Measurements from ENCODE around the gene FAM199X.
A peak's percentile ranks its signal among the peaks of the same experiment; 100 is the strongest.

The FAM199X gene

DNA sequence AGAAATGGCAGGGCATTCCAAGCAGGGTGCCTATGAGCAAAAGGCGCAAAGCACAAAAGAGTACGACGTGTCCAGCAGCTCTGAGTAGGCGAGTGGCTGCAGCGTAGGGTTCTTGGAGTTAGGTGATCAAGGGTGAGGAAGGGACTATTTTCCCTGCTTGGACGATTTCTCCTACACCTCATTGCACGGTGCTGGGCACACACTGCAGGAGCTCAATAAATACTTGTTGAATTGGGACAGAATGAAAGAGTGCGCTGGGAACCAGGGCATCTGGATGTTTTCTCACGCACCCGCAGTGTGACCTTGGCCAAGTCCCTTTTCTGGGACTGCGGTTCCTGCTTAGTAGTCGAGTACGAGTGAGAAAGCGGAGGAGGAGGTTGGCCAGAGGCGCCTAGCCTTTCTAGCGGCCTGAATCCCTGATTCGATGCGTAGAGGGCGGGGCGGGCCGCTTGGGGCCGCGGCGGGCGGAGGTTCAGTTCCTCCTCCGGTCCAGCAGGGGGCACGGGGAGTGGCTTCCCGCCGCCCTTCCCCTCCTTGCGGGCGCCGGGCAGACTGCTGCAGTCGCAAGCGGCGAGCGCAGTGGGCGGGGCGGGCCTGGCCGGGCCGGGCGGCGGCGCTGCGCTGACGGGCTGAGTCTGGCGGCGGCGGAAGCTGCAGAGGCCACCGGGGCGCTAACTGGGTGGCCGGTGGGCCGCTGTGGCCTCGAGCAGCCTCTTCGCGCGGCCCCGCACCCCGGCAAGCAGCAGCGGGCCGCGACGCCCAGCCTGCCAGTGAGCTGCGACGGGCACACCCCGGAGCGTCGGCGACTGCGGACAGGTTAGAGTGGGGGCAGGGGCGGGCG is at the start of gene FAM199X:
Gene FAM199X (plus strand): TSS at position 560 of the 841 bp plus-strand sequence. CDS start 333 bp downstream, outside the sequence.
- DNase-seq = peak; percentile 71

DNA sequence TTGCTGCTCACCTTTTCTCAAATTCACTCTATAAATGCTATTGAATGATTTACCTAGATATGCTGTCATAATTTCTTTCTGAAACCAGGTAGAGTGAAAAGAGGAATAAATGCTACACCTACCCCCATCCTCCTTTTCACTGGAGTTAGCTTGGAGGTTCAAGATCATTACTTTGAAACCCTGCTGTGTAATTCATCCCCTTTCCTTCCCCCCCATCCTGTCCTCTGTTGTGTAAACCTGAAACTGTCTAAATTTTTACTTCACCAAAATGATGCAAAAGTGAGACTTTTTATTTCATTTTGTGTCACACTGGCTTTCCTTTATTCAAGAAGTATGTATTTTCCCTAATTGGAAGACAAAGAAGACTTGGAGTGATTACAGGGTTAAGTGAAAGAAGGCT is 48.5 kb upstream of the FAM199X start:
- no peak for DNase-seq

DNA sequence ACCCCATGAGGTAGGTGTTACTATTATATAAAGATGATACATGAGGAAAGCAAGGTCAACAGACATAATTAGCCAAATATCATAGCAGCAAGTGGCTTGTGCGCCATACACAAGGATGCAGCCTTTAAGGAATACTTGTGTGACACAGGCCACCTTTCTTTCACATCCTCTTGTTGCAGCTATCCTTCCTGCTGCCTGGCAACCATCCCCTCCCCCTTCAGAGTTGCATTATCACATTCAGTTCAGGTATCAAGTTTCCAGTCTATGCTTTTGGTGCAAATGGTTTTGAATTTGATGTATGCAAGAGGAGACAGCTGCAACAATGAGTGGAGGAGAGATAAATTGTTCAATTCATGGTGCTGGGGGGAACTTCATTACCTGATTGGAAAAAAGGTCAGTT is 47.5 kb upstream of the FAM199X start:
- DNase-seq = peak; percentile 0

DNA sequence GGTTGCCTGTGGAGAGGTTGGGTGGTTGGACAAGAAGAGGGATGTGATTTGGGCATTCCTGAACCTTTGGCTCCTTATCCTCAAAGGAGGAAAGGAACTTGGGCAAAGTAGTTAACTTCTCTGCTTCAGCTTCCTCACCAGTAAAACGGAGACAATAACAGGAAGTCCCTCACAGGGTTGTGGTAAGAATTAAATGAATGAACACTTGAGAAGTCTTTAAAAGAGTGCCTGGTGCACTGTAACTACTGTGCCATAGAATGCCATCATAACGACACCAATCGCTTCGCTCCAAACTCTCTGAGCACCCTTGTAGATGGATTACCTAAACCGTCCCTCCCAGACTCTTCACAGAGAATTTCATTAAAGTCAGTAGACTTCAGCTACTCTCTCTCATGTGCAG is 43.4 kb upstream of the FAM199X start:
- no peak for DNase-seq

DNA sequence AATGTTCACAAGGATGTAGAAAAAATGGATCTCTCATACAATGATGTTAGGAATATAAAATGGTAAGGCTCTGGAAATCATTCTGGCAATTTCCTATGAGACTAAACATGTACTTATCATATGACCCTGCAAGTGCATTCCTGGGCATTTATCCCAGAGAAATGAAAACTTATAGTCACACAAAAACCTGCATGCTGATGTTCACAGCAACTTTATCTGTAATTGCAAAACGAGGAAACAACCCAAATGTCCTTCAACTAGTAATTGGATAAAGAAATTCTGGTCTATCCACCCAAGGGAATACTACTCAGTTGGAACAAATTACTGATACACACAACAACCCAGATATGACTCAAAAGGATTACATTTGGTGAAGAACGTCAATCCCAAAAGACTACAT is 39.4 kb upstream of the FAM199X start:
- DNase-seq = no peak

DNA sequence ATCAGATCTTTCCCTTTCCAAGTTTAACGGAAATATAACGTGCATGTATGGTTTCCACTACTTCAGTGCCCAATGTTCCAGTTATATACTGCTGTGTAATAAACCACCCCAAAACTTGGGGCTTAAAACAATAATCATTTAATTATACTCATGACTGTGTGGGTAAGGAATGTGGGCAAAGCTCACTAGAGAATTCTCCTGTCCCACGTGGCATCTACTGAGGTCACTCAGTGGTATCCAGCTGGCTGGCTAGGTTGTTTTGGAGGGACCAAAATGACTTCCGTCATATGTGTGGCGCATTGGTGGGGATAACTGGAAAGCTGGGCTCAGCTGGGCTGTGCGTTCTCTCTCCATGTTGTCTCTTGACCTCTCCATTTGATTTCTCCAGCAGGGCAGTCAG is 35.4 kb upstream of the FAM199X start:
- no peak for DNase-seq

DNA sequence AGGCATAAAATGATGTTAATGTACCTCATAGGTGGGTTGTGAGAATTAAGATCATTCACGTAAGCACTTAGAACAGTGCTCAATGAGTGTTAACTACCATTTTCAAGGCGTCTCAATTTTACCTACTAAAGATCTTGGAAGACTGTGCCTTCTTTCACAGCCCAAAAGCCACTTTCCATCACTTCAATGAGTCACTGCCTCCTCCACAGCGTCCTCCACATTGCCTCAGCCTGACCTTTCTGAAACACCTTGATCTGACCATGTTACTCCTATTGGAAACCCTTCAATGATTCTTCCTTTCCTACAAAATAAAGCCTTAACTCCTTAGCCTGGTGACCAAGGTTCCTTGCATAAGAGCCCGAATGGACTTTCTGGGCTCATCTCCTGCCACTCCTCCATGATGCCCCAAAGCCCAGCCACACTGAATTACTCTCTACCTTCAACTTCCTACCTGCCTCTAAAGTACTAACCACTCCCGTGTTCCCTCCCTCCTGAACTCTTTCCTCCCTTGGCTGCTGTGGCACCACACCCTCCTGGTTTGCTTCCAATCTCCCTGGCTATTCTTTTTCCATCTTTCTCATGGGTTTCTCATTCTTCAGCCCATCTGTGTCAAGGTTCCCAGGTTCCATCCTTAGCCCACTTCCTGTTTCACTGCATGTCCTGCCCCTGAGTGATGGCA is 31.5 kb upstream of the FAM199X start:
- DNase-seq = no peak

DNA sequence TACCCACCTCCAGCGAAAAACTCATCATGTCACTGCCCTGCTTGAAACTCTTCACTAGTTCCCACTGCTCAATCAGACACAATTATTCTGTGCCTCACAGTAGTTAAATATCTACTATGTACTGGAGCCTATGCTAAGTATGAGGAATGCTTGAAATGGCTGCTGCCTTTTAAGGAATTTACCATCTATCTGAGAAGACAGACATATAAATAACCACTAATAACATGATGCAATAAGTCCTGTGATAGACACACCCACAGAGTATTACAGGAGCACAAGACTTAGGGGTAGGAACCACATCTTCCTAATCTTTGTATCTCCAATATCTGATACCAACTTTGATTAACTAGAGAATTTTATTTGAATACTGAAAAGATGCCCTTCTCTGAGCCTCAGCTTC is 30.6 kb upstream of the FAM199X start:
- no peak for DNase-seq

DNA sequence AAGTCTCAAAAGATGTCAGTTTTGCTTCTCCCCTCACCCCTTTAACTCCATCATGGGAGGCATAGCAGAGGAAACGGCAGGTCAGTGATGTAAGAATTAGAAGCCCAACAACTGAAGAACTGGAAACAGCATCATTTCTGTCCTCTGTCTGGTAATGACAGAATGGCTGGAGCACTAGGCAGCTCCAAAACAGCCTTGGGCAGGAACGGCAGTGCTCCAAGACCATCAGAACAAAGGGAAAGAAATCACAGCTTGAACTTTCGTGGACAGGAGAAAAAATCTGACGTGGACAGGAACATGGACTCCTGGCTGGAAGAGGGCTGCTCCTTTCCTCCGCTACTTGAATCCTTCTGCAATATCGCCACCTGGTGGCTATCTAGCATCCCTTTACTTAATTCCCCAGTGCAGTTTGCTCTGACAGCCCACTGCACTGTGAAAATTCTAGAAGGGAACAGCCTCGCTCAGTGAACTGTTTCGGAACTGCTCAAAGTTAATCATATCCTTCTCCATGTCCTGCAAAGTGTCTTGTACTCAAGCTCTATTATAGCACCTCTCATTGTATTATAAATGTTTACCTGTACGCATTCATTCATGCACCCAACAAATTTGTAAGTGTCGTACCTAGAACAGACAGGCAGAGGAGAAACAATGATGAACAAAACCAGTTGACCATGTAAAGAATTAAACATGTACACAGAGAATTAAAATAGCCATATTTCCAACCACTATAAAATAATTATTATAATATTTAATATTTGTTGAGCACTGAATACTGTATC is 29.8 kb upstream of the FAM199X start:
- peak; percentile 74 for DNase-seq

DNA sequence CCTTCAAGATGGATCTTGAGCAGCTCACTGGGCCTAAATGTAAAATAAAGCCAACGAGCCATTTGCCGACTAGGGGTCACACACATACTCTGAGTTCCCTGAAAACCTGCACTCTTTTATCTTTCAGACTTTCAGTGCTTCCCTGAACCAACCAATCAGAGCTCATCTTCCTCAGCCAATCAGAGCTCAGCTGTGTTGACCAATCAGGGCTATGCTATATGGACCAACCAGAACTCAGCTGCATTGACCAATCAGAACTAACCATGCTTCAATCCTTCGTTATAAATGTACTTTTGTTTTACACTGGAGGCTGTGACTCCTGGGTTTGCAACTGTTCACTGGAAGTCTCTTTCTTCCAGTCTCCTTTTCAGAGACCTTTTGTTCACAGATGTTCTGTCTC is 28.8 kb upstream of the FAM199X start:
- DNase-seq = no peak

DNA sequence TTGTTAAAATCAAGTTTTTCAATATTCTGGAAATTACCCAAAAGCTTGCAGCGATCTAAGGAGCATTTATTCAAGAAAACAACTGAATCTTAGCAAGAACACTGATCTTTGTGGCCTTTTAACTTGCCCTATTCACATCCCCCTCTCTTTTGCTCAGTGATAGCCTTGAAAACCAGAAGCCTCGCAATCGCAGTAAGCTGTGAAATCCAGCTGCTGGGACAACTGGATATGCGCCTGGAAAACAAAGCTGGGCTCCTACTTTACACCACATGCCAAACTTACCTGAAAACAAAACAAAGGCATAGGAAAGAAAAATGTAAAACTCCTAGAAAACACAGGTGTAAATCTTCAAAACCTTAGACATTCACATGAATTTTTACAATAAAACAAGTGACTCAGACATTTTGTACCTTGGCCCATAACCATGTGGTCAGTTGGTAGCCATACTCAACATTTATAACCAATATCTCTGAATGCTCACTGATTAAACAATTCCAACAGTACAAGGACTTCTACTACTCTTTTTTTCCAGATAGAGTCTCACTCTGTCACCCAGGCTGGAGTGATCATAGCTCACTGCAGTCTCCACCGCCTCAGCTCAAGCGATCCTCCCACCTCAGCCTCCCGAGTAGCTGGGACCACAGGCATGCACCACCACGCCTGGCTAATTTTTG is 25.0 kb upstream of the FAM199X start:
- DNase-seq = no peak

DNA sequence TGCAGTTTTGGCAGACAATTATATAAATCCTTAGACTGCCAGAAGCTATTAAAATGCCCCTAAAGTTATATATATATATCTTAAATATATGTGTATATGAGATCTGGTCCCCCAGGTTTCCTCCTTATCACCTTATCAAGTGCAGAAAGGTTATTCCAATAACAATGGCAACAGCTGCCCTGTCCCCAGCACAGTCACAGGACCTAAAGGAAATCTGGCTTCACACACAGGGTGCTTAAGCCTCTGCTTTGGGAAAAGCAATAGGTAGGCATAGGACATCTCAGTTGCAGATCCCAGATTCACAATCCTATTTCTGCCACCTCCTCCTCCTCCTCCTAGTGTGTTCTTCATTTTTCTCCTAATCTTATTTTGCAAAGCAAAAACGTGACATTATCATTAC is 15.2 kb upstream of the FAM199X start:
- DNase-seq = no peak

DNA sequence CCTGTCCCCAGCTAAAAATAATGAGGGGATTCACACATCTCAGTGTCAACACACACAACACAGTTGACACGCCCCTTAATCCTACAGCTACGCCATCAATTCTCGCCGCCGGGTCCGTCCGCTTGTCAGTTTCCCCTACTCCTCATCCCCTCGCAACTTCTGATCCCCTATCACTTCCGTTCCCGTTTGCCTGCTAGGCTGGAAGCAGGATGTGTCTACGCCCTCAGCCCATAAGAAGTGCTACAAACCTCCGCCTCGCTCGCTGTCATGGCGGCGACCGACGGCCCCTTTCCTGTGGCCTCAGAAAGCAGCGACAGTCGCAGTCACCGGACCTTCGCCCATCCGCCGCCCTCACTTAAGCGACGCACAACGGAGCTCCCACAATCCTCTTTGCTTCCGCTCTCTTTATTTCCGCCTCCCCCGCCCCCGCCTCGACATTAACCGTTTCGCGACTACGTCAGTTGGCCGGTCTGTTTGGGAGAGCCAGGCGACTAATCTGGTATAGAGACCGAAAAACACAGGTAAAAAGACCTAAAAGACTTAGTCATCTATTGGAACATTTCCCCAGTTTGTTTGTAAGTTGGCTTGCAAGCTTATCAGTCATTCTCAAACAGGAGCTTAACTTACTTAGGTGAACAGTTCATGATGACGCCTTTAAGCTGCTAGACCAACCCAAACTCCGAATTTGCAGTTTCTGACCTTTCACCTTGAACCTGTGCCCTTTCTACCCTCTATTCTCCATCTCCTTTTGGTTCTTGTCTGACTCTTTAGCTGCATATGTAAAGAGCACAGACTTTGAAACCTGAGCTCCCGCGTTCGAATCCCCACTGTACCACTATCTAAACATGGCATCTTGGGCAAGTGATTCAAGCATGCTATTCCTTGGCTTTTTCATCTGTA is 9.4 kb upstream of the FAM199X start, which contains the start of gene SLC25A53:
Gene SLC25A53 (minus strand): TSS at position 380 of the 900 bp plus-strand sequence. CDS start 51,752 bp downstream, outside the sequence.
- DNase-seq = peak; percentile 82

DNA sequence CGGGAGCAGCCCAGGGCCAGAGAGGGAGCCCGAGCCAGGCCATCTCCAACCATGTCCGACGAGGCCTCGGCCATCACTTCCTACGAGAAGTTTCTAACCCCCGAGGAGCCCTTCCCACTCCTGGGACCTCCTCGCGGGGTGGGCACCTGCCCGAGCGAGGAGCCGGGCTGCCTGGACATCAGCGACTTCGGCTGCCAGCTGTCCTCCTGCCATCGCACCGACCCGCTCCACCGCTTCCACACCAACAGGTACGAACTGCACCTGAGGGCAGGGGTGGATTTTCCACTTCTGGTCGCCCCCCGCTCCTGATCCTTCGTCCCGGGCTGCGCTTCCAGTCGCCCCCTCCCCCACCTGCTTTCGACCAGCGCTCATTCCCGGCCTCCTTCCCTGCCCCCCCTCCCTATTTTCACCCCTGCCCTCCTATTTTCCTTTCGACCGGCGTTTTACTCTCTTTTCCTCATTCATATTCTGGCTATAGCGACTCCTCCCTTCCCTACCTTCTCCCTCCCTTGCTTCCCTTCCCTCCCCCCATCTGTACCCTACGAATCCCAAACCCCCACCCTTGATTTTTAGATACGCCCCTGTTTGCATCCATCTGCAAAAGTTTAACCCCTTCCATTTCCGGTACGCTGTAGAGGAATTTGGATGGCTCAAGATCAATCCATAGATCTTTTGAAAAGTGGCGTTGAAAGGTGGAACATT is 633 bp downstream of the FAM199X start:
- DNase-seq = no peak

DNA sequence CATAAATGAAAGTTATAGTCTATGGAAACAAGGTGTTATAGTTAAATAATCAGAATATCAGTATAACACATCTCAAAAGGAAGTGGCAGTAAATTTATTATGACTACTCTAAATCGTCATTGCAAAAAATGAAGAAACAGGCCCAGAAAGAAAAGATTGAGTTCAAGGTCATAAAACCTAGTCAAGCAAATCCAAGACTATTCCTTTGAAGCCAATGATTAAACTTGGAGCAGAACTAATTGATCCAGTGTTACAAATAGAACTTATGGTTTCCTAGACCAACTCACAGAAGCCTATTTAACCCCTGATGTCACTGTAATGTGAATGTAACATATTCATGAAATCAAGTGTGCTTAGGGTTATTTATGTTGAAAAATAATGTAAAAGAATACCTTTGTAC is 1.9 kb downstream of the FAM199X start:
- DNase-seq = no peak

DNA sequence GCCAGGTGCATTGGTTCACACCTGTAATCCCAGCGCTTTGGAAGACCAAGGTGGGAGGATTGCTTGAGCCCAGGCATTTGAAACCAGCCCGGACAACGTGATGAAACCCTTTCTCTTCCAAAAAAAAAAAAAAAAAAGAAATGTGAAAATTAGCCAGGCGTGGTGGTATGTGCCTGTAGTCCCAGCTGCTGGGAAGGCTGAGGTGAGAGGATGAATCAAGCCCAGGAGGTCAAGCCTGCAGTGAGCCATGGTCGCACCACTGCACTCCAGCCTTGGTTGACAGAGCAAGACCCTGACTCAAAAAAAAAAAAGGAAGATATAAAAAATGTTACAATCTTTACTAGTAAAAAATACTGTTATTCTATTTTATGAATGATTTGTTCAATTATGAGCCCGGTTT is 5.9 kb downstream of the FAM199X start:
- DNase-seq = no peak

DNA sequence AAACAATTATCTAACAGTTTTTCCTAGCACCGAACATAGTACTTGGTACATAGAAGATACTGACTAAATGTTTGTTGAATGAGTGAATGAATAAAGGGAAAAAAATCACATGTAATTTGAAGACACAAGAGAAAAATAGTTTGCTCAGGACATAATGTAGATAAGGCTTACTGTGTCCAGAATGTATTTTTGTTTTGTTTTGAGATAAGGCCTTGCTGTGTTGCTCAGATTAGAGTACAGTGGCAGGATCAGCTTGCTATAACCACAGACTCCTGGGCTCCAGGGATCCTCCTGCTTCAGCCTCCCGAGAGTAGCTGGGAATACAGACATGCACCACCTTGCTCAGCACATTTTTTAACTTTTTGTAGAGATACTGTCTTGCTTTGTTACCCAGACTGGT is 6.5 kb downstream of the FAM199X start:
- DNase-seq = no peak

DNA sequence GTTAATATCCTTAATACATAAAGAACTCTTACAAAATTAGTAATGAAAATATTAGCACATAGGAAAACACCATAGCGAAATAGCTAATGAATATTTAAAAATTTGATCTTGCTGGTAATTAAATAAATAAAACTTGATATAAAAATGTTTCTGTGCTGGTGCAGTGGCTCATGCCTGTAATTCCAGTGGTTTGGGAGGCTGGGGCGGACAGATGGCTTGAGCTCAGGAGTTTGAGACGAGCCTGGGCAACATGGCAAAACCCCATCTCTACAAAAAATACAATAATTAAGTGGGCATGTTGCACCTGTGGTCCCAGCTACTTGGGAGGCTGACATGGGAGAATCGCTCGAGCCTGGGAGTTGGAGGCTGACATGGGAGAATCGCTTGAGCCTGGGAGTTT is 7.6 kb downstream of the FAM199X start:
- no peak for DNase-seq

DNA sequence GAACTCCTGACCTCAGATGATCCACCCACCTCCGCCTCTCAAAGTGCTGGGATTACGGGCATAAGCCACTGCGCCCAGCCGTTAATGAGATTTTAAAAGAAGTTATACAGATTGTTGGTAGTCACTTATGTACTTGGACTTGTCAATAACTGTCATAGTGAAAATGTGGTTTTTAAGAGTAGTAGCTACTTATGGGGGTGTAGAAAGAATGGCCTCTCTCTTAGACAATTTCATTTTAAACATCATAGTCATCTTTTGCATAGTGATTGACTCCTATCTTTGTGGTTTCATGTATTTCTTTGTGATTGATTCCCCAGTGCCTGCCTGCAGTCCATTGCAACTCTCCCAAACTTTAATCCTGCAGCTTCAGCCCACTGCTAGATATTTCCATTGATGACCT is 17.4 kb downstream of the FAM199X start:
- DNase-seq = no peak

DNA sequence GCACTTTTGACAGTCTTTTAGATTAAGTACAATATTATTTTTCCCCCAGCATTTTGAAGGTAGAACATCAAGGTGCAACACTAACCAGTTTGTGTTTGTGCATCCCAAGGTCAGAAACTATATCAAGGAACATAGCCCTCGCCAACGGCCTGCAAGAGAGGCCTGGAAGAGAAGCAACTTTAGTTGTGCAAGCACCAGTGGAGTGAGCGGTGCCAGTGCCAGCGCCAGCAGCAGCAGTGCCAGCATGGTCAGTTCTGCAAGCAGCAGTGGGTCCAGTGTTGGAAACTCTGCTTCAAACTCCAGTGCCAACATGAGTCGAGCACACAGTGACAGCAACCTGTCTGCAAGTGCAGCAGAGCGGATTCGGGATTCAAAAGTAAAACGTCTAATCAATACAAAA is 21.7 kb downstream of the FAM199X start:
- no peak for DNase-seq

DNA sequence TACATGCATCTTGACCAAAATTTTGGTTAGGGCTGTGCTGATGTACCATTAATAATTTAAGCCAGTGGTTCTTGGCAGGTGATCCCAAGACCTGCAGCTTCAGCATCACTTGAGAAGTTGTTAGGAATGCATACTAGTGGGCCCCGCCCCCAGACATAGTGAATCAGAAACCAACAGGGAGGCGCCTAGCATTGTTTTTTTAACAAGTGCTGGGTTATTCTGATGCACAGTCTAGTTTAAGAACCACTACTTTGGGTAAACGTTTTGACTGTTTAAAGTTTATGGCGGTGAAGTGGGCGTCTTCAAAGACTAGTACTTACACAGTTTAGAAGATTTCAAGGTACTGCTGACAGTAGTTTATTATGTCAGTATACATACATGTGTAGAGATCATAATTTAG is 23.6 kb downstream of the FAM199X start:
- no peak for DNase-seq
